ENCODE measurements around the gene SETD1A. TPM values are rescaled to one million over a fixed set of nuclear protein-coding genes. Genes with fewer than 3 reads are reported as not detected.
"Not testable (repeated sequence)": the region's sequence is repeated elsewhere in the genome, so short reads cannot be mapped to it uniquely, and the experiment has no call there.

The SETD1A gene
- total and polyA plus RNA-seq, 5 experiments from 2014 or later = 0.35 to 44.3 (median 2.0) TPM

DNA sequence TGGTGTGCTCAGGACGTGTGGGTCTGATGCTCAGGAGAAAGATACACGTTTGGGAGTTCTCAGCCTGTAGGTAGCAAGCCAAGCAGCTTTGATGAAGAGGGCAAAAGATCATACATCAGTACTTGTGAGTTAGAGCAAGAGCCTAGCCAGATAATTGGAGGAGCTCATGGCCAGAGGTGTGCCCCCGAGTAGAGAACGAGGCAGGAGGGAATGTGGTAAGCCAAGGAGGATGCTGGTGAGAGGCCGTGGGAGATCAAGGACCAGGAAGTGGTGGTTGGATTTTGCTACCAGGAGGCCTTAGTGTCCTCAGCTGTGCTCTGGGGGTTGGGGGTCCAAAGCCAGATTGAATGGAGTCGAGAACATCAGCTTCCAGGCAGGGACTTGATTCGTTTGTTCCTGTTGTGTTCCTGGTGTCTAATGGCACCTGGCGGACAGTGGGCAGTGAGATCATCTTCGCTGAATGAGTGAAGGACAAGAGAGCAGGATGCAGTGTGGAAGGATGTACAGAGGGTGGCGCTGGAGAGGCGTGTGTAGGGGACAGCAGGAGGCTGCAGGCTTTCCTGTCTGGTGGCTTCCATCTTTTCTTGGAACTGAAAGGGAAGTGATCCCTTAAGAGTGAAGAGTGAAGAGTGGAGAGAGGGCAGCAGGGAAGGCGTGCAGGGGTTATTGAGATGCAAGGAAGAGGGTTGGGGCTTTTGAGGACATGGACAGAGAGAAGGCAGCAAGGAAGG, 22.6 kb upstream of the SETD1A start:
- Mint-ChIP-seq H3K27me3 (no peaks in the 10 kb centered on the region), H3K4me3 (no peak overlapping the region), H3K27ac (peak overlapping the region in 9 of 10 donors; percentile 35 to 88 (median 65)), H3K9me3 (no peaks in the 10 kb centered on the region), H3K36me3 (peaks cover 0 to 17% (median 1%) of the 10 kb centered on the region in 3 donors), H3K4me1 (peaks cover 11 to 23% (median 17%) of the 10 kb centered on the region in 4 donors)
- POLR2A ChIA-PET = interaction anchor here (1.2 kb wide), 1 partner anchor 15 kb away, joined by 3 read pairs; no protein-coding TSS in a partner anchor
- ATAC-seq = peak in 1 of 2 donors; percentile 46
- DNase-seq = peak in 1 of 10 donors; percentile 24

DNA sequence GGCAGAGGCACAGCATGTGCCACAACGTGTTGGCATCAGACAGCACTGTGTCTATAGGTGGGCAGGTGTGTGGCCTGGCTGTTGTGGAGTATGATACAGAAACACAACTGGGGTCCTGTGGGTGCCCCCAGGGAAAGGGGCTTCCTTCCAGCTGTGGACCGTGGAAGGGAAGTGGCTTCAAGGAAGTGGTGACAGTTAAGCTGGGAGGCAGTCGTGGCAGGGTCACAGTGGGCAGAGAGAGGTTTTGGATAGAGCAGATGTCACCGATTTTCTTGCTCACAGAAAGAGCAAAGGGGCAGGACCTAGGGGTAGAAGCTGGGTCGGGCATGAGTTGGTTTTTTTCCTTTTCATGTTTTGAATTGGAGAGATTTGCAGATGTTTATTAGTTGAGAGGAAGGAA, 19.9 kb upstream of the SETD1A start:
- ATAC-seq (no peak), DNase-seq (no peak)
- Mint-ChIP-seq H3K4me1 (peaks cover 17 to 31% (median 29%) of the 10 kb centered on the region in 4 donors), H3K27me3 (no peaks in the 10 kb centered on the region), H3K9me3 (no peaks in the 10 kb centered on the region), H3K4me3 (no peak overlapping the region), H3K27ac (peak overlapping the region in 2 of 10 donors; percentile 0 to 80), H3K36me3 (peaks cover 0 to 4% (median 0%) of the 10 kb centered on the region in 3 donors)
- POLR2A ChIA-PET = no interaction called here

DNA sequence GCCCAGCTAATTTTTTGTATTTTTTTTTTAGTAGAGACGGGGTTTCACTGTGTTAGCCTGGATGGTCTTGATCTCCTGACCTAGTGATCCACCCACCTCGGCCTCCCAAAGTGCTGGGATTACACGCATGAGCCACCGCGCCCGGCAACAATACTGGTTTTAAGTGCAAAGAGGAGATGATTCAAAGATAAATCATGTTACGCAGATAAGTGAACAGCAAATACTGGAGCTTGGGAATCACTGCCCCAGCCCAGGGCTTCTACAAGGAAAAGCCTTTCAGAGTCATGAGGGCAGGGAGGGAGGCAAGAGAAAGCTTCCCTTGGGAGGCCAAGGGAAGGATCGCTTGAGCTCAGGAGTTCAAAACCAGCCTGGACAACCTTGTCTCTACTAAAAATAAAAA, 18.0 kb upstream of the SETD1A start:
- not testable (repeated sequence) for H3K27me3 Mint-ChIP-seq, DNase-seq, H3K9me3 Mint-ChIP-seq, ATAC-seq, H3K36me3 Mint-ChIP-seq, H3K4me3 Mint-ChIP-seq, H3K27ac Mint-ChIP-seq
- POLR2A ChIA-PET = interaction anchor here (0.6 to 1.1 kb wide), 2 partner anchors 13 to 15 kb away, joined by 3 to 4 read pairs; no protein-coding TSS in a partner anchor
- peaks cover 18 to 31% (median 29%) of the 10 kb centered on the region in 4 donors for H3K4me1 Mint-ChIP-seq

DNA sequence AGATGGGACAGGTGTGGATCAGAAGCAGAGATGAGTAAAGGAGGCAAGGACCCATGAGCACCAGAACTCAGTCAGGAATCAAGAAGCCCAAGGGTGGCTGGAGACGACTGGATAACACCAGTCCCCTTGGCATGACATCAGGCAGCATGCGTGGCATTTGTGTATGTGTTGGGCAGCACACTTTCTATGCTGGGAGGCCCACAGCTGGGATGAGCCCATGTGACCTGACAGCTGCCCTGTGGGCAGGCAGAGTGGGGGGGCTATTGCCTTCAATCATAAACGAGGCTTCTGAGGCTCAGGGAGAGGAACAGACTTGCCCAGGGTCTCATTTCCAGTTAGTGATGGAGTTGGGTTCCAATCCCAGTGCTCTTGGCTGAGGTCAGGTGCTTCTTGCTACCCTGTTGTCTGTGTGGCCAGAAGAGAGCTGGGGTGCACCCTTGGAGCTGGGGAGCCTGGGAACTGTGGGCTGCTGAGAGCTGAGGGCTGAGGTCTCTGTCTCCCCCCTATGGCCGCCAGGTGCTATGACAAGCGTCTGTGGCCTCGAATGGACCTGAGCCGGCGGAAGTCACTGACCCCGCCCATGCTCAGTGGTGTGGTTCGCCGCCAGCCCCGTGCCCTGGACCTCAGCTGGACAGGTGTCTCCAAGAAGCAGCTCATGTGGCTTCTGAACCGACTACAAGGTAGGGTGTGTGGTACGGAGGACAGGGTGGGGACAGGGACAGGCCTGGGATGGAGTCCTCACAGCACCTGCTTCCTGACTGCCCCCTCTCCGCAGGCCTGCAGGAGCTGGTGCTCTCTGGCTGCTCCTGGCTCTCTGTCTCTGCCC, 15.7 kb upstream of the SETD1A start:
- POLR2A ChIA-PET = interaction anchor here (0.5 to 2.3 kb wide), 8 partner anchors 11 to 238 kb away, joined by 3 to 10 read pairs (median 4); partner anchors contain the start of gene FUS

DNA sequence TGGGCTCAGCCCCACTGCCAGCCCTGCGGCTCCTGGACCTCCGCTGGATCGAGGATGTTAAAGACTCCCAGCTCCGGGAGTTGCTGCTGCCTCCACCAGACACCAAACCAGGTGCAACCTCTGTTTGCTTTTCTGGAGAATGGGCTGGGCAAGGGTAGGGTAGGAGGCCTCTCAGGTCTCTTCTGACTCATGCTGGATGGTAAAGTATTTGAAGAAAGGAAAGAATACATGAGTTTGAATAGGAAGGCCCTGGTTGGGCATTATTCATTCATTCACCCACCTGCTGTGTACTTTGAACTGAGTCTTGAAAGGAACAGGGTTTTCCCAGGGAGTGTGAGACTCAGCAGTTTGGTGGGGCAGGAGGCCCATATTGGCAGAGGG, 15.1 kb upstream of the SETD1A start:
- Mint-ChIP-seq H3K9me3 (no peaks in the 10 kb centered on the region), H3K27ac (peak overlapping the region in 4 of 10 donors; percentile 4 to 77 (median 37)), H3K27me3 (no peaks in the 10 kb centered on the region), H3K4me3 (no peak overlapping the region), H3K4me1 (peaks cover 11 to 21% (median 18%) of the 10 kb centered on the region in 4 donors), H3K36me3 (peaks cover 0 to 7% (median 4%) of the 10 kb centered on the region in 3 donors)
- no peak for DNase-seq
- POLR2A ChIA-PET = interaction anchor here (0.5 to 2.3 kb wide), 8 partner anchors 11 to 495 kb away, joined by 3 to 10 read pairs (median 4); partner anchors contain the start of gene FUS
- ATAC-seq = no peak

More for the DNA sequence above, 15.7 kb upstream of the SETD1A start:
- DNase-seq (peak in 9 of 10 donors; percentile 36 to 67 (median 52)), ATAC-seq (peak; percentile 93 to 98)
- Mint-ChIP-seq H3K36me3 (peaks cover 0 to 7% (median 4%) of the 10 kb centered on the region in 3 donors), H3K4me1 (peaks cover 14 to 21% (median 19%) of the 10 kb centered on the region in 4 donors), H3K27ac (peak overlapping the region in 4 of 10 donors; percentile 34 to 62 (median 48)), H3K27me3 (no peaks in the 10 kb centered on the region), H3K9me3 (no peaks in the 10 kb centered on the region), H3K4me3 (peak overlapping the region in 2 of 10 donors; percentile 12 to 55)

DNA sequence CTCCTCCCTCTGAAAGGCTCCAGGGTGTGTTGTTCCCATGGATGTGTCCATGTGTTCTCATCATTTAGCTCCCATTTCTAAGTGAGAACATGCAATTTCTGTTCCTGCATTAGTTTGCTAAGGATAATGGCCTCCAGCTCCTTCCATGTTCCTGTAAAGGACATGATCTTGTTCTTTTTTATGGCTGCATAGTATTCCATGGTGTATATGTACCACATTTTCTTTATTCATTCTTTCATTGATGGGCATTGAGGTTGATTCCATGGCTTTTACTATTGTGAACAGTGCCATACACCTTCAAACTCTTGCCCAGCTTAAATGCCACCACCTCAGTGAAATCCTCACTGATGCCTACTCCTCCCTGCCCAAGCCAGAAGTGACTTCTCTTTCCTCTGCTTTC, 13.2 kb upstream of the SETD1A start:
- ATAC-seq (no peak), DNase-seq (no peak)
- peaks cover 0 to 7% (median 4%) of the 10 kb centered on the region in 3 donors for H3K36me3 Mint-ChIP-seq
- H3K27ac Mint-ChIP-seq = peak overlapping the region in 1 of 10 donors; percentile 66
- H3K27me3 Mint-ChIP-seq = no peaks in the 10 kb centered on the region
- H3K9me3 Mint-ChIP-seq = no peaks in the 10 kb centered on the region
- H3K4me1 Mint-ChIP-seq = peaks cover 8 to 20% (median 17%) of the 10 kb centered on the region in 4 donors
- POLR2A ChIA-PET = interaction anchor here (0.7 to 0.8 kb wide), 2 partner anchors 130 to 197 kb away, joined by 3 to 12 read pairs; partner anchors contain the start of genes ZNF646 and ZNF668
- no peak overlapping the region for H3K4me3 Mint-ChIP-seq

DNA sequence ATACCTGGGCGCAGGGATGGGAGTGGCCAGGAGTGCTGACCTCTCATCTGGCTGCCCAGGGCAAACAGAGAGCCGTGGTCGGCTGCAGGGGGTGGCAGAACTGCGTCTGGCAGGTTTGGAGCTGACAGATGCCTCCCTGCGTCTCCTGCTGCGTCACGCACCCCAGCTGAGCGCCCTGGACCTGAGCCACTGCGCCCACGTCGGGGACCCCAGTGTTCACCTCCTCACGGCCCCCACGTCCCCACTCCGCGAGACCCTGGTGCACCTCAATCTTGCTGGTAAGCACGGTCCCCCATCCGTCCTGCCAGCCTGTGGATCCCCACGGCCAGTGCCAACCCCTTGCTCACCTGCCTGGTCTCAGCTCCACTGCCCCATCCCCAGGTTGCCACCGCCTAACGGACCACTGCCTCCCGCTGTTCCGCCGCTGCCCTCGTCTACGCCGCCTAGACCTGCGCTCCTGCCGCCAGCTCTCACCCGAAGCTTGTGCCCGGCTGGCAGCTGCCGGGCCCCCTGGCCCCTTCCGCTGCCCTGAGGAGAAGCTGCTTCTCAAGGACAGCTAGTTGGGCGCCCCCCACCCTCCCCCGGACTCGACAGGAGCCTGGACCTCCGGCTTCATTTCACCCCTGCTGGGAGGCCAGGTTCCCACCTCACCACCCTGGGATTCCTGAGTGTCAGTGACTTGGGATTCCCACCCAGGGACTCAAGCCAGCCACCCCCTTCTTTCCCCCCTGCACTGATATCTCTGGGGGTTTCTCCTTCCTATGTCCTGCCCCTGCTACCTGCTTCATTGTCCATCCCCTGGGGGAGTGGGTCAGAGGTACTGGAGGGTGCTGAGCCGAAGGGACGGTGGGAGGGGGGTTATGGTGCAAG, 10.6 kb upstream of the SETD1A start:
- POLR2A ChIA-PET = interaction anchor here (1.1 kb wide), 1 partner anchor 21 kb away, joined by 3 read pairs; no protein-coding TSS in a partner anchor
- Mint-ChIP-seq H3K4me3 (peak overlapping the region in 7 of 10 donors; percentile 8 to 73 (median 26)), H3K27ac (peak overlapping the region in 6 of 10 donors; percentile 37 to 78 (median 51))

DNA sequence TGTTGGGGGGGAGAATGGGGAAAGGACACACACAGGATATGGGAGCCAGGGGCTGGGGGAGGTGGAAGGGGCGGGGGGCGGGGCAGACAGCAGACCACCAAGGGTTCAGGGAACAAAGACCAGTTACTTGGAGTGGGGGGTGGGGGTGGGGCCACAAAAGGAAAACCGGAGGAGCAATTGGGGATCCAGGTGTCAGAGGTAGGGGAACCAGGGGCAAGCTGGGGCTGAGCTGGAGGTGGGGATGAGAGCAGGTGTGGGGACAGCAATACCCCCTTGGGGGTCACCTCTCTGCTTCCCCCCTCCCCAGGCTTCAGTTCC, 10.1 kb upstream of the SETD1A start:
- Mint-ChIP-seq H3K9me3 (no peaks in the 10 kb centered on the region), H3K36me3 (peaks cover 0 to 6% (median 4%) of the 10 kb centered on the region in 3 donors), H3K27me3 (no peaks in the 10 kb centered on the region), H3K27ac (peak overlapping the region in 1 of 10 donors; percentile 40), H3K4me1 (peaks cover 13 to 28% (median 18%) of the 10 kb centered on the region in 4 donors), H3K4me3 (no peak overlapping the region)
- ATAC-seq = no peak
- no peak for DNase-seq
- POLR2A ChIA-PET = interaction anchor here (1.1 kb wide), 1 partner anchor 21 kb away, joined by 3 read pairs; no protein-coding TSS in a partner anchor

More for the DNA sequence above, 10.6 kb upstream of the SETD1A start:
- ATAC-seq (no peak), DNase-seq (no peak)
- Mint-ChIP-seq H3K36me3 (peaks cover 0 to 6% (median 4%) of the 10 kb centered on the region in 3 donors), H3K9me3 (no peaks in the 10 kb centered on the region), H3K4me1 (peaks cover 13 to 32% (median 24%) of the 10 kb centered on the region in 4 donors), H3K27me3 (no peaks in the 10 kb centered on the region)

DNA sequence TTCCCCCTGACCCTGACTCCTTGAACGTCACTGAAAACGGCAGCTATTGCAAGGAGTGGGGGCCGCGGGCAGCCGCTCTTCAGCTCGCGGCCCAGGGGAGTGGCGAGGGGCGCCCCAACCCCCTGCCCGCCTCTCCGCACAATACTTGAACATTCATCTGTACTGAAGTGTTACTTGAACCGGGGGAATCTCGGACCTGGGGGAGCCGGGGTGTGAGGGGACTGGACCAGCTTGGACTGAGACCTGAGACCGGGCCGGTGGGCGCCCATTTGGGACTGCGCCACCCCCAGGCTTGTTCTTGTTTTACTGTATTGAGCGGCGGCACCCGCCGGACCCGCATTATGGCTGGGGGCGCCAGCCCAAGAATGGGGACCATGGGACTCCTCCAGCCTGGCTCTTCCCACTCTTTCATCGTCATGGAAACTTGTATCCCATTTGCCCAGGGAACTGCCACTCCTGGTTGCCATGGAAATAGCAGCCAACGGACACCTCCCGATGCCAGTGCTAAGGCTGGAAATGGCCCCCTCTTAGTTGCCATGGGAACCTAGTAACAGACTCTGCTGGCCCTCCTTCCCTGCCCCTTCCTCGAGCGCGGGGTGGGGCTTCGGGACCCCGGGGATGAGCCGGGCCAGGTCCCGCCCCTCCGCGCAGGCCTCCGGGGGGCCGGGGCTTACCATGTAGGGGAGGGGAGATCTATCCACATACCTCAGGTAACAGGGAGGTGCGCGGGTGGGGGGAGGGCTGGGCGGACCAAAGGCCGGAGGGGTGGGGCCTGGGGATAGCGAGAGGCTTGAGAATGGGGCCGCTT, 9.5 kb upstream of the SETD1A start:
- Mint-ChIP-seq H3K4me3 (peak overlapping the region in 8 of 10 donors; percentile 4 to 88 (median 24)), H3K36me3 (peaks cover 0 to 4% (median 4%) of the 10 kb centered on the region in 3 donors), H3K9me3 (no peaks in the 10 kb centered on the region), H3K4me1 (peaks cover 11 to 24% (median 14%) of the 10 kb centered on the region in 4 donors), H3K27me3 (no peaks in the 10 kb centered on the region), H3K27ac (peak overlapping the region in 6 of 10 donors; percentile 6 to 78 (median 55))
- ATAC-seq = peak; percentile 37 to 41
- POLR2A ChIA-PET = interaction anchor here (0.6 to 1.9 kb wide), 2 partner anchors 10 to 882 kb away, joined by 3 to 6 read pairs; partner anchors contain the start of gene SETD1A
- peak in 4 of 10 donors; percentile 20 to 72 (median 28) for DNase-seq

DNA sequence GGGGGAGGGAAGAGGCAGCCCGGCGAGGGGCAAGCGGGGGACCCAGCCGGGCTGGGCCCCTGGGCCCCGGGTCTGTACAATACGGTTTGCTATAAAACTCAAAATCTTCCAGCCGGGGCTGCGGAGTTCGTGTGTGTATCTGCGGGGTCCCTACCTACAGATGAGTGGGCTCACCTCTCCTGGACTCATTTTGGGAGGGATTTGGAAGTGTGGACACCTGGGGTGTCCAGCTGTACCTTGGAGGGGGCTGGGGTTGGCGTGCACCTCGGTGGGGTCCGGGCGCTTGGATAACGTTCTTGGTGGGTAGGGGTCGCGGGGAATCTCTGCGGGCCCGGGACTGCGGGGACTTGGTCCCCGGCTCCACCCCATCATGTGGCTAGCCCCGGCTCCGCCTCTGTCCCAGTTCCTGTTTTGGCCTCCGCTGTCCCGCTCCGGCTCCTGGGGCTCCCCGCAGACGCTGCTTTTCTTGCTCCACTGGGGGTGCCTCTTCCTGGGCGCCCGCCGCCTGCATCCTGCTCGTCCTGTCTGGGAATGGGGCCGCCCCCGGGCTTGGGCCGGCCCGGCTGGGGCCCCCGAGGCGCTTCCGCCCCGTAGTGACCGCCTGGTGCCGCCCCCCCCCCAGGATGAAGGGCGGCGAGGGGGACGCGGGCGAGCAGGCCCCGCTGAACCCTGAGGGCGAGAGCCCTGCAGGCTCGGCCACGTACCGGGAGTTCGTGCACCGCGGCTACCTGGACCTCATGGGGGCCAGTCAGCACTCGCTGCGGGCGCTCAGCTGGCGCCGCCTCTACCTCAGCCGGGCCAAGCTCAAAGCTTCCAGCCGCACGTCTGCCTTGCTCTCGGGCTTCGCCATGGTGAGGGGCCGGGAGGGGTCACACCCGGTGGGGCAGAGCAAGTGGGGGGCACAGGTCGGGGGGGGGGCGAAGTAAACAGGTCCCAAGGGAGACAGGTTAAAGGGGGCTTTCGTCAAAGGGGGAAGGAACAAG, 8.6 kb upstream of the SETD1A start, which contains the start of gene ORAI3:
Gene ORAI3 (plus strand): TSS at position 402 of the 983 bp plus-strand sequence. CDS start 222 bp downstream, at position 624.
- ATAC-seq = peak; percentile 45 to 69
- peak in 4 of 10 donors; percentile 31 to 44 (median 34) for DNase-seq
- Mint-ChIP-seq H3K4me3 (peak within 1 kb of the TSS; percentile 85 to 96 (median 90)), H3K9me3 (no peaks in the 10 kb centered on the region), H3K27me3 (no peaks in the 10 kb centered on the region), H3K27ac (peak within 1 kb of the TSS; percentile 73 to 93 (median 86)), H3K4me1 (peaks cover 16 to 29% (median 20%) of the 10 kb centered on the region in 4 donors), H3K36me3 (peaks cover 0 to 4% (median 0%) of the 10 kb centered on the region in 3 donors)
- POLR2A ChIA-PET = interaction anchor here (0.6 to 2.0 kb wide), 6 partner anchors 9 to 883 kb away, joined by 3 to 8 read pairs (median 4); partner anchors contain the start of genes ARMC5, SETD1A, ZNF646 and ZNF668

All from naive thymus-derived CD8-positive, alpha-beta T cell (primary cell).